Pulmonary artery endothelial cell (primary cell): Measurements from ENCODE around the gene PRPF6. TPM values are rescaled to one million over a fixed set of nuclear protein-coding genes. Genes with fewer than 3 reads are reported as not detected.
"Not testable (repeated sequence)": the region's sequence is repeated elsewhere in the genome, so short reads cannot be mapped to it uniquely, and the experiment has no call there.

Source experiments
- DNase-seq: peaks from one replicate; pipeline ENCODE4 v3.0.0-alpha.2; 2011; ENCODE audit warnings: low read depth, low spot score
- total RNA-seq: library from RNA; depleted of rRNA; stranded (reverse); fragments of >200 nt; gene quantifications from 2 replicates; pipeline ENCODE4 v1.2.3, GENCODE V29; 2014

Gene PRPF6
- total RNA-seq, 1 donor from 2014 or later: 71.7 TPM

DNA sequence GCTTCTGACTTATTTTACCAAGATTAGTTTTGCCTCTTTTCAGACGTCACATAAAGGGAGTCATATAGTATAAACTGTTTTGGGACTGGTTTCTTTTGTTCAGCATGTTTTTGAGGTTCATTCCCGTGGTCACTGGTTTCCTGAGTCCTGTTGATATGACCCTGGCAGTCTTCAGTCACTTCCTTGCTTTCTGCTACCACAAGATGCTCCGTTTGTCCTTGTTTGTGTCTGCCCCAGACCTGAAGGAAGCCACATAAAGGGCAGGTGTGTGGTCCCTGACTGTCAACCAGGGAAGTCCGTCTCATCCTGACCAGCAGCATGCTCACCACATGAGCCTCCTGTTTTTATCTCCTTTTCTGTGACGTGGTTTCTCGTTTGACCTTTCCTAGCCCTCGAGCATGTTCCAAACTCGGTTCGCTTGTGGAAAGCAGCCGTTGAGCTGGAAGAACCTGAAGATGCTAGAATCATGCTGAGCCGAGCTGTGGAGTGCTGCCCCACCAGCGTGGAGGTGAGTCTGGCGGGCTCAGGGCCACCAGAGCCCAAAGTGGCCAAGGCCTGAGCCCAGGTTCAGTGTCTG, 29.0 kb downstream of the PRPF6 start:
- no peak for DNase-seq

DNA sequence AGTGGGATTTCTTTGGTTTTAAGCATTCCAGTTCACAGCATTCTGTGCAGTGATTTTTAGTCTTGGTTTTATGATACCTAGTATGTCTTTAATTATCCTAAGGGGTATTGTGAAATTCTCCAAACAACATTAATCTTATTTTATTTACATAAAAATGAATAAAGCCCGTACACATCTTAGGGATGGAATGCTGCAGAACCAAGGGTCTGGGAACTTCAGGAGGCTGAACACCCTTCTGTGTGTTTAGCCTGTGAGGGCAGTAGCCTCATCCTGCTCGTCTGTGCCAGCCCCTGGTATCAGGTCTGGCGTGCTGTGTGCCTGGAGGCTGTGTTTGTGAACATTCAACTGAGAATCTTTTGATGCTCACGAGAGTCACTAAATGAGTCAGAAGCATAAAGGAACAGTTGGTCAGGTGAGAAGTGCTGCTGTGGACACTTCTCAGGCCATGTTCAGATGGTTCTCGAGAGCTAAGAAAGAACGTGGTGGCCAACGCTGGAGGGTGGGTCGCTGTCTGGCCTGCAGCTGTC, 29.8 kb downstream of the PRPF6 start:
- DNase-seq: no peak

DNA sequence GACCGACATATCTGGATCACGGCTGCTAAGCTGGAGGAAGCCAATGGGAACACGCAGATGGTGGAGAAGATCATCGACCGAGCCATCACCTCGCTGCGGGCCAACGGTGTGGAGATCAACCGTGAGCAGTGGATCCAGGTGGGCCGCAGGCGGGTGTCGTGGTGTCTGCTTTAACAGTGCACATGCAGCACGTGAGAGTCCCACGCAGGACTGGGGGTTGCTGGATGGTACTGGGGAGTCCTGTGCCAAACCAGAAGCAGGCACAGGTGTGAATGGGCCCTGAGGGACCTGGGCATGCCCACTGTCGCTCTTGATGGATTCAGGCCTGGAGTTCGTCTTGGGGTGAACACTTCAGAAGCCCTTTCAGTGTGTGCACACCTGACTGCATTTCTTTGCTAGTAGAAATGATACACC, 30.4 kb downstream of the PRPF6 start:
- no peak for DNase-seq

DNA sequence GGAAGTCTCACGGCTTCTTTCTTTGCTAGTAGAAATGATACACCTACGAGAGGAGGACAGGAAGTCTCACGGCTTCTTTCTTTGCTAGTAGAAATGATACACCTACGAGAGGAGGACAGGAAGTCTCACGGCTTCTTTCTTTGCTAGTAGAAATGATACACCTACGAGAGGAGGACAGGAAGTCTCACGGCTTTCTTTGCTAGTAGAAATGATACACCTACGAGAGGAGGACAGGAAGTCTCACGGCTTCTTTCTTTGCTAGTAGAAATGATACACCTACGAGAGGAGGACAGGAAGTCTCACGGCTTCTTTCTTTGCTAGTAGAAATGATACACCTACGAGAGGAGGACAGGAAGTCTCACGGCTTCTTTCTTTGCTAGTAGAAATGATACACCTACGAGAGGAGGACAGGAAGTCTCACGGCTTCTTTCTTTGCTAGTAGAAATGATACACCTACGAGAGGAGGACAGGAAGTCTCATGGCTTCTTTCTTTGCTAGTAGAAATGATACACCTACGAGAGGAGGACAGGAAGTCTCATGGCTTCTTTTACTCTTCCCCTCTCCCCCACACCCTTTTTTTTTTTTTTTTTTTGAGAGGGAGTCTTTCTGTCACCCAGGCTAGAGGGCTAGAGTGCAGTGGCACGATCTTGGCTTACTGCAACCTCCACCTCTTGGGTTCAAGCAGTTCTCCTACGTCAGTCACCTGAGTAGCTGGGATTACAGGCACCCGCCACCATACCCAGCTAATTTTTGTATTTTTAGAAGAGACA, 31.6 kb downstream of the PRPF6 start:
- not testable (repeated sequence) for DNase-seq

DNA sequence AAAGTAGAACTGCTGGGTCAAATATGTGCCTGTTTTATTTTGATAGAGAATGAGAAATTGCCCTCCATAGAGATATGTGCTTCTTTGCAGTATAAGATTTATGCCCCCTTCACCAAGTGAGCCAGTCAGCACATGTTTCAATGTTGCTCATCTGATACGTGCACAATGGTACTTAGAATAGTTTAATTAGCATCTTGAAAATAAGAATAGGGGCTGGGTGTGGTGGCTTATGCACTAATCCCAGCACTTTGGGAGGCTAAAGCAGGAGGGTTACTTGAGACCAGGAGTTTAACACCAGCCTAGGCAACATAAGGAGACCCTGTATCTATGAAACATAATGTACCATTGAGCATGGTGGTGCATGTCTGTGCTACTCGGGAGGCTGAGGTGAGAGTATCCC, 34.7 kb downstream of the PRPF6 start:
- DNase-seq: no peak

DNA sequence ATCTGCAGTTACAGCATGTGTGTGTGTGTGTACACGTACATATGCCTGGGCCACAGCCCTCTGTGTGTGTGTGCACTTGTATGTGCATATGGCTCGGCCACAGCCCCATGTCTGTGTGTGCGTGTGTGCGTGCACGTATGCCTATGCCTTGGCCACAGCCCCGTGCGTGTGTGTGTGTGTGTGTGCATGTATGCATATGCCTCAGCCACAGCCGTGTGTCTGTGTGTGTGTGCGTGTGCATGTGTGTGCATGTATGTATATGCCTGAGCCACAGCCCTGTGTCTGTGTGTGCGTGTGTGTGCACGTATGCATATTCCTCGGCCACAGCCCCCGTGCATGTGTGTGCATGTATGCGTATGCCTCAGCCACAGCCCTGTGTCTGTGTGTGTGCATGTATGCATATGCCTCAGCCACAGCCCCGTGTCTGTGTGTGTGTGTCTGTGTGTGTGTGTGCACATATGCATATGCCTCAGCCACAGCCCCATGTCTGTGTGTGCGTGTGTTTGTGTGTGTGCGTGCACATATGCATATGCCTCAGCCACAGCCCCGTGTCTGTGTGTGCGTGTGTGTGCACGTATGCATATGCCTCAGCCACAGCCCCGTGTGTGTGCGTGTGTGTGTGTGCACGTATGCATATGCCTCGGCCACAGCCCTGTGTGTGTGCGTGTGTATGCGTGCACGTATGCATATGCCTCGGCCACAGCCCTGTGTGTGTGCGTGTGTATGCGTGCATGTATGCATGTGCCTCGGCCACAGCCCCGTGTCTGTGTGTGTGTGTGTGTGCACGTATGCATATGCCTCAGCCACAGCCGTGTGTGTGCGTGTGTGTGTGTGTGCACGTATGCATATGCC, 40.4 kb downstream of the PRPF6 start:
- DNase-seq: no peak

DNA sequence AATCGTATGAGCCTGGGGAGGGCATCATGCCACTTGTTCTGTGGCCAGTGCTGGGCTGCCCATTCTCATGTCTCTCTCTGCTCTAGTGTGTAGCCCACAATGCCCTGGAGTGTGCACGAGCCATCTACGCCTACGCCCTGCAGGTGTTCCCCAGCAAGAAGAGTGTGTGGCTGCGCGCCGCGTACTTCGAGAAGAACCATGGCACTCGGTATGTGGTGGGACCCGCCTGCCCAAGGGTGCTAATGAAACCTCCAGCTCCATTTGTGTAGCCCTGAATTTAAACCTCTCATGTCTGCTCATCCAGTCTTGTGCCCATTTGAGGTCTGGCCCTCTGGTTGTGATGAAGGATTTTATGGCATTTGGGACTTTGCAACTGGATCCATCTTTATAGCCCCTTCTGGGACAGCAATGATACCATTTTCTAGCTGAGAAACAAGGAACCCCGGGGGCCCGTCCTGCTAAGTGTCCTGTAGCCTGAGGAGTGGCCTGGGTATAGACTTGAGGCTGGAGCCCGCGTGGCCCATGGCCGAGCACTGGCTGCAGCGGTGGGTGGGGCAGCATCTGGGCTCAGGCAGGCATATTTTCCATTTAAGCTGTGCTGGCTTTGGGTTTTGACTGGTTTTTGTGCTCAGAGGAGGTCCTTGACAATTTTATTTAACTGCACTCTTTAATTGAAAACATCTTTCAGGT, 41.9 kb downstream of the PRPF6 start:
- no peak for DNase-seq

DNA sequence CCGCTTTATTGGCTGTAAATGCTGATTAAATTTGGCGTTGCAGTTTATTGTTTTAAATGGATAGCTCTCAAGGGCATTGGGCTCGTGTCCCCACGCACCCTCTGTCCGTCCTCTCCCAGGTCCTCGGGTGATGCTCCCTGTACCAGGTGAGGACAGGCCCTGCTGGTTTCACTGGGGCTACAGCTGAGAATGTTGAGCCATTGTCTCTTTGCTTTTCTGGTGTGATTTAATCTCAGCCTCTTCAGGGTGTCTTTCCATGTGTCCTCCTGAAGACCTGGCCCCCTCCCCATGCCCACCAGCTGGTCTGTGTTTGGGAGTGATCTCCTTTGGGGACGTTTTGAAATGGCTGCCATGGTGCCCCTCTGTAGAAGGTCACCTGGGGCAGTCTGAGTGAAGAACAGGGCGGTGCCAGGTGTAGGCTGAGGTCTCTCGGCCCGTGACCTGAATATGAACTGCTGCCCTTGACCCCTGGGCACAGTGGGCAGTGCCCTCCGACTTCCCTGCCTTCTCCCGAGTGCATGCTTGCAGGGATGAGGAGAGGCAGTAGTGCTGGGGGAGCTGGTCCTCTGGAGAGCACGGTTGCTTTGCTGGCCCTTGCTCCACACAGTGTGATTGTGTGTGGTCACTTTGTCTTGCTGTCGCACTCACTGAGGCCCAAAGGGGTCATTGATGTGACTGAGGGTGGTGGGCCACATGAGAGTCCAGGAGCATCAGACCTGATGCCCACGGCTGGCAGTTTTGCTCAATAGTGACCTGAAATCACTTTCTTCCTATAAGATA, 42.6 kb downstream of the PRPF6 start:
- DNase-seq: no peak

DNA sequence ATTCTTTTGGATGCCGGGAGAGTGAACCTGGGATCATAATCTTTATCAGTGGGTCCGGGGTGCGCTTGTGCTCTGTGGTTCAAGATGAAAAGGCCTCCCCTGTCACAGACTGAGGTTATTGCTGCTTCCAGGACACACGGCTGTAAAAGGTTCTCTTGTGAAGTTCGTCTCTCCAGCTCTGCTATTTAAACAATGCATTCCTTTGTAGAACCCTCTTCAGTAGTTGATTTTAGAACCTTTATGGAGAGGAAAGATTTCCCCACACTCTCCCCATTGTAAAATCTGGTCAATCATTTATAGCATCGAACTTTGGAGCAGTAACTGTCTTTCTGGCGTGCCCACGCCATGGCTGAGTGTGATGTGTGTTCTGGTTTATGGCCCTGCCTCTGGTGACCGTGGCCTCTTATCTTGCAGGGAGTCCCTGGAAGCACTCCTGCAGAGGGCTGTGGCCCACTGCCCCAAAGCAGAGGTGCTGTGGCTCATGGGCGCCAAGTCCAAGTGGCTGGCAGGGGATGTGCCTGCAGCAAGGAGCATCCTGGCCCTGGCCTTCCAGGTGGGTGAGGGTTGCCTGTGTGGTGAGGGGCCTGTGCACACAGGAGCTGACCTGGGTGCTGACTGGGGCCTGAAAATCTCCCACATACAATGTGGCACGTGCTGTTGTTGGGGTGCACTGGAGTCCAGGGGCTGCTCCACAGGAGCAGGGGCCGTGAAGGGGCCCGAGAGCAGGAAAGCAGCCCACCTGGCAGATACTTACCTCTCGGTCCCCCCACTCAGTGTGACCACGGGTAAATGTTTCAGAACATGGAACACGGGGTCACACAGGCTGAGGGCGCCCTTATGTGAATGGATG, 43.4 kb downstream of the PRPF6 start:
- DNase-seq: no peak

DNA sequence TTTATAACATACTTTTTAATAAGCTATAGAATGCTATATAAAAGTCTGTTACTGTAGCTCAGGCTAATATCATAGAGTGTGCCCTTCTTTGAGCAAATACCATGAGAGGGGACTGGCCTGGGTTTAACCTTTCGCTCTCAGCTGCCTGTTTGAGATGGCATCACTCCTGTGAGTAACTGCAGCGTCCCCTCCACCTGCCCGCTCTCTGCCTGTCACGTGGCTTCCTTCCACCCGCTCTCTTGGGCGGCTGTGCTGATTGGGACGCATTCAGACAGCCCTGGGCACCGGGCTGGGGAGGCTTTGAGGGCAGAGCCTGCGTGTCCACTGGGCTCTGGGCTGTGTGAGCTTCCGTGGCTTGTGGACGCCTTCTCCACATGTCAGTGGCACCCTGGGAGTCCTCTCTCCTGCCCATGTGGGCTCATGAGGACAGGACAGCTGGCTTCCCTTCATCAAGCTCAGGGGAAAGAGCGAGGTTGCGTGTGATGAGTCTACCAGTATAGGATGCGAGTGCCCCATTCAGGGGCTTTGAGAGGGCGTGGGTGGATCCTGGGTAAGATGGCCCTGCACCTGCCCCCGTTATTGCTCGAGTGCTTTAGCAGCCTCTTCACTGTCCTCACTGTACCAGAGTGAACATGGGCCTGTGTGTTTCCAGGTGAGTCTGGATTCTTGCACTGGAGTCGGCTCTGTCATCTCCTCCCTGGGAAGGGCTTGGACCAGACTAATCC, 44.3 kb downstream of the PRPF6 start:
- DNase-seq: no peak

DNA sequence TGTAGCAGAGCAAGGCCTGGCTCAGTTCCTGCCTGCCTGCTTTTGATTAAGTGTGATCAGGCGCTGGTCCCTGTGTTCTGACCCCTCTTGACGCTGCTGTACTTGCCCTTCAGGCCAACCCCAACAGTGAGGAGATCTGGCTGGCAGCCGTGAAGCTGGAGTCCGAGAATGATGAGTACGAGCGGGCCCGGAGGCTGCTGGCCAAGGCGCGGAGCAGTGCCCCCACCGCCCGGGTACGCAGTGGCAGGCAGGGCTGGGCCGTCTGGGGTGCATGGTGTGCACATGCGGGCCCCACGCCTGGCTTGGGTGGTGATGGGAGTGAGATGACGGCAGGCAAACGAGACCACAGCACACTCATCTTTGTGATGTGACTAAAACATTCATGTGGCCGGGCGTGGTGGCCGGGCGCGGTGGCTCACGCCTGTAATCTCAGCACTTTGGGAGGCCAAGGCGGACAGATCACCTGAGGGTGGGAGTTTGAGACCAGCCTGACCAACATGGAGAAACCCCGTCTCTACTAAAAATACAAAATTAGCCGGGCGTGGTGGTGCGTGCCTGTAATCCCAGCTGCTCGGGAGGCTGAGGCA, 45.0 kb downstream of the PRPF6 start:
- DNase-seq: no peak

DNA sequence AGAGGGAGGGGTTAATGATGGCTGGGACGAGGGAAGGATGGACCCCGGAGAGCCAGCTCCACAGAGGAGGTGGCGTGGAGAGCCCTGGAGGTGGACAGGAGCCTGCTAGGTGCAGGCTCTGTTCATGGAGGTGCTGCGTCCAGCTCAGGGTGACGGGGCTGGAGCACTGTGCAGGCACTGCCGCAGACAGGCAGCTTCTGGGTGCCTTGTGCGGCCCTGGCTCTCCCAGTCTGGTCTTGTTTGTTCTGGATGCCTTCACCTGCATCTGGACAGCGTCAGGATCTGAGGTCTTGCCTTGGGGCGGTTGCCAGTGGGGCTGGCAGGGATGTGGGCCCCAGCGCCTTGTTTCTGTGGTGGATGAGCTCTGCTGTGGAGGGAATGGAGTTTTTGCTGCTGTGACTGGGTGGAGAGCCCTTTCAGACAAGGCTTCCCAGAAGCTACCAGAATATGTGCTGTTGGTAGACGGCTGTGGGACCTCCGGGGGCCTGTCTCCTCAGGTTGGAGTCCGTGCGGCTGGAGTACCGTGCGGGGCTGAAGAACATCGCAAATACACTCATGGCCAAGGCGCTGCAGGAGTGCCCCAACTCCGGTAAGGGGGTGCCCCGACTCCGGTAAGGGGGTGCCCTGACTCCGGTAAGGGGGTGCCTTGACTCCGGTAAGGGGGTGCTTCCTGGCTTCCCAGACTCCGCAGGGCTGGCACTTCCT, 47.2 kb downstream of the PRPF6 start:
- DNase-seq: no peak

DNA sequence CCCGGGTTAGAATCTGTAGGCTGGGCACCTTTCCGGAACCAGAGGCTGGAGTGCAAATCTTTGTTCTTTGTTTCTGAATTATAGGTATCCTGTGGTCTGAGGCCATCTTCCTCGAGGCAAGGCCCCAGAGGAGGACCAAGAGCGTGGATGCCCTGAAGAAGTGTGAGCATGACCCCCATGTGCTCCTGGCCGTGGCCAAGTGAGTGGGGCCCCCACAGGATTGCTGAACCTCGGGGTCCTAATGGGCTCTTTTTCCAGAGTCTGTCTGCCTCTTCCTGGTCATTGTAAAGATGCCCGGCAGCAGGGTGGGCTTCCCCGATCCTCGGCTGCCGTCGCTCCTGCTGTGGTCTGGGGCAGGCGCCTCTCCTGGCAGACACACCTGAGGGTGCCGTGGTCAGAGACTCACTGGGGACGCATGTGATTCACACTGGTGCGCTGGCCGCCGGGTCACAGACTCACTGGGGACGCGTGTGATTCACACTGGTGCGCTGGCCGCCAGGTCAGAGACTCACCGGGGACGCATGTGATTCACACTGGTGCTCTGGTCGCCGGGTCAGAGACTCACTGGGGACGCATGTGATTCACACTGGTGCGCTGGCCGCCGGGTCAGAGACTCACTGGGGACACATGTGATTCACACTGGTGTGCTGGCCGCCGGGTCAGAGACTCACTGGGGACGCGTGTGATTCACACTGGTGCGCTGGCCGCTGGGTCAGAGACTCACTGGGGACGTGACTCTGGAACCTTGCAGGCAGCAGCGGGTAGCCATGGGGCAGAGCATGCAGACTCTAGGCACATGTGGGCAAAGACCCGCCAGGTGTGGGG, 48.6 kb downstream of the PRPF6 start:
- no peak for DNase-seq

DNA sequence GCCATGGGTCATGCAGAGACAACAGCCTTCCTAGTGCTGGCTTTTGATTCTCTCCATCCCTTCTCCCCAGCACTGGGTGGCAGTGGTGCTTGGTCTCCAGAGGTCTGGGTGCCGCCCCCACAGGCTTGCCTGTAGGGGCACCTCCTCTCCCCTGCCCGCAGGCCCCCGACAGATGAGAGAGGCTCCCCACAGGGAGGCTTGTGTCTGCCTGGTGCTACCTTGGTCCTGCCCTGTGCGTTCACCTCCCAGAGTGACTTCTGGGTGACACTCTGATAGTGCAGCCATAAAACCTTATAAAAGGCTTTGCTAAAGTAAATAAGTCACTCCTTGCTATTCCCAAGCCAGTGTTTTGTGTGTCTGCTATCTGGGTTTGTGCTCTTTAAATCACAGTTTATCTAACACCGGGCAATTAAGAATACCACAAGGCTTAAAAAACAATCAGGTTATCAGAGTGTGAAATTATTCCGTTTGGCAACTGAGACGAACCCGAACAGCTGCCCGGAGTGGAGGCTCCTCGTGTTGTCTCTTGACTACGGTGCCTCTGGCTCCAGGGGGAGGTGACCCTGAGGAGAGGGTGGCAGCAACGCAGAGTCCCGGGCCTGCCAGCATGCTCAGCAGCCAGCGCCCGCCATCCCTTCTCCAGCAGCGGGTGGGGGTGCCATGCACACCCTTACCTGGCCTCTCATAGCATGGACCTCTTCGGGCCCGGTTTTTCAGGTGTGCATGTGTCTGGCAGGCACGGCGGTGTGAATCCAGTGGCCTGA, 49.6 kb downstream of the PRPF6 start:
- DNase-seq: no peak

DNA sequence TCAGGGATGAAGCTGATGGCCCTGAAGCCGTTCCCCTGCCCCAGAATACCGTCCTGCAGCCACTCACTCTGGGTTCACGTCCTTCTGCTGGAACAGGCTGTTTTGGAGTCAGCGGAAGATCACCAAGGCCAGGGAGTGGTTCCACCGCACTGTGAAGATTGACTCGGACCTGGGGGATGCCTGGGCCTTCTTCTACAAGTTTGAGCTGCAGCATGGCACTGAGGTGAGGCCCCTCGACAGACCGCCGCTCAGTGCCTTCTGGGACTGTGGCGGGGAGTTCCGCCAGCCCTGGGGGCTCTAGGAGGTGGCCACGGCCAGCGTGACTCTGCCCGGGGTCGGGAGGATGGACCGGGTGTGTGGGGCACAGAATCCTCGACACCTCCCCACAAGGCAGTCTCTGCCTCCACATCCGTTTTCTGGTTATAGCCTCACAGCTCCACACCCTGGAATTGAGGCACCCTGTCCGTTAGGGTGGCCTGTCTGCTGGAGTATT, 50.9 kb downstream of the PRPF6 start:
- DNase-seq: no peak
